HepG2 (cell line): ENCODE results near the gene HELZ. TPM values are rescaled to one million over a fixed set of nuclear protein-coding genes. Genes with fewer than 3 reads are reported as not detected.

Experiments used
- ATAC-seq: fragments of 200-7000 bp; cut with Tn5 transposase; 3 replicates; pipeline ENCODE4 v1.9.1; 2020; ENCODE audit warnings: mild to moderate bottlenecking, moderate library complexity
- BruUV-seq: library from RNA; stranded (reverse); fragments of 400-500 nt; replicated peaks from 2 replicates; lab custom pipeline; 2021; lab: Mats Ljungman, UMichigan
- CTCF ChIA-PET: fragments of 300-600 bp; formaldehyde crosslinking; extraction: SDS; loops from one replicate; lab custom pipeline; 2021; ENCODE audit warnings: low total read pairs, inconsistent platforms, low intra/inter-chr PET ratio; lab: Yijun Ruan, JAX
- POLR2A ChIA-PET: fragments of 350-600 bp; sonication (Branson Sonifier 250); formaldehyde crosslinking; loops from one replicate; lab custom pipeline; 2020; ENCODE audit warnings: antibody characterized with exemption, inconsistent platforms; lab: Yijun Ruan, JAX
- DNase-seq: peaks from one replicate; pipeline ENCODE4 v3.0.0-alpha.2; 2015; ENCODE audit warnings: low spot score
- FAIRE-seq: peaks from 3 replicates; lab custom pipeline; 2011; peaks lifted over from hg19 to GRCh38; lab: Jason Lieb, UNC
- H2AFZ ChIP-seq: one replicate; pipeline ENCODE4 v1.6.1; 2011; ENCODE audit warnings: low read length, inconsistent platforms
- H3K27ac ChIP-seq: fragments of 300-600 bp; 3 replicates; pipeline ENCODE4 v1.8.0; 2011; ENCODE audit warnings: mixed run types, mild to moderate bottlenecking, mixed read lengths, low read length, inconsistent platforms; ENCODE audit not compliant: insufficient read depth; ENCODE audit errors: extremely low read length
- H3K27me3 ChIP-seq, 2 experiments: fragments of 200-600 bp in 1 of 2; 2 replicates in 1 of 2; 3 replicates in 1 of 2; pipeline versions ENCODE4 v1.6.0 to v1.8.0; 2011; ENCODE audit warnings: low read length in 2 of 2, mild to moderate bottlenecking in 2 of 2, moderate library complexity in 2 of 2, inconsistent platforms in 1 of 2; ENCODE audit not compliant: insufficient read depth in 2 of 2, control insufficient read depth in 1 of 2
- H3K36me3 ChIP-seq, 2 experiments: fragments of 200-600 bp in 1 of 2; replicated peaks in 1 of 2; 2 replicates in 1 of 2; 3 replicates in 1 of 2; pipeline versions ENCODE4 v1.5.1 to v1.8.0; 2011; ENCODE audit warnings: low read length in 2 of 2, inconsistent platforms in 1 of 2; ENCODE audit not compliant: insufficient read depth in 2 of 2, control insufficient read depth in 1 of 2
- H3K4me1 ChIP-seq: 2 replicates; pipeline ENCODE4 v1.5.1; 2012; ENCODE audit warnings: low read length, inconsistent platforms; ENCODE audit not compliant: insufficient read depth
- H3K4me2 ChIP-seq: 2 replicates; pipeline ENCODE4 v1.6.0; 2011; ENCODE audit warnings: low read depth, low read length, inconsistent platforms
- H3K4me3 ChIP-seq, 3 experiments: fragments of 200-600 bp in 1 of 3; sonication (generic), shearing (Covaris generic) in 1 of 3; replicated peaks in 1 of 3; 2 replicates each; pipeline ENCODE4 v1.5.1; 2011 to 2016; ENCODE audit warnings: low read length in 3 of 3, inconsistent platforms in 2 of 3, low read depth in 2 of 3, mild to moderate bottlenecking in 2 of 3, control low read depth in 1 of 3, mixed read lengths in 1 of 3; ENCODE audit not compliant: insufficient read depth in 1 of 3
- H3K79me2 ChIP-seq: one replicate; pipeline ENCODE4 v1.6.1; 2011; ENCODE audit warnings: low read length, inconsistent platforms; ENCODE audit not compliant: insufficient read depth
- H3K9ac ChIP-seq: 2 replicates; pipeline ENCODE4 v1.6.0; 2011; ENCODE audit warnings: mild to moderate bottlenecking, low read depth, low read length, inconsistent platforms; ENCODE audit not compliant: insufficient read depth
- H3K9me3 ChIP-seq: 2 replicates; pipeline ENCODE4 v1.5.1; 2012; ENCODE audit warnings: mild to moderate bottlenecking, low read length
- H4K20me1 ChIP-seq: 2 replicates; pipeline ENCODE4 v1.6.0; 2011; ENCODE audit warnings: inconsistent platforms, mild to moderate bottlenecking, low read length, moderate library complexity; ENCODE audit not compliant: insufficient read depth
- MED8 ChIP-seq: sonication (generic); formaldehyde crosslinking; IDR thresholded peaks from 2 replicates; pipeline ENCODE4 v1.8.1; 2023; ENCODE audit warnings: mild to moderate bottlenecking, missing genetic modification reagents; ENCODE audit not compliant: insufficient replicate concordance
- MYPOP ChIP-seq: sonication (generic); formaldehyde crosslinking; IDR thresholded peaks from 2 replicates; pipeline ENCODE4 v1.8.1; 2023; ENCODE audit warnings: mild to moderate bottlenecking, moderate library complexity, missing genetic modification reagents
- PITX1 ChIP-seq: sonication (generic); formaldehyde crosslinking; IDR thresholded peaks from 2 replicates; pipeline ENCODE4 v1.5.1; 2020; ENCODE audit warnings: mild to moderate bottlenecking, missing genetic modification reagents
- ZBTB37 ChIP-seq: sonication (generic); formaldehyde crosslinking; IDR thresholded peaks from 2 replicates; pipeline ENCODE4 v1.4.0; 2020; ENCODE audit warnings: mild to moderate bottlenecking, missing genetic modification reagents
- ZNF441 ChIP-seq: sonication (generic); formaldehyde crosslinking; IDR thresholded peaks from 2 replicates; pipeline ENCODE4 v1.7.0; 2021; ENCODE audit warnings: missing genetic modification reagents, borderline replicate concordance
- WGBS: methylation state at CpG from one replicate; pipeline ENCODE4 v1.1.6; 2017; ENCODE audit warnings: low lambda C conversion rate; 5-methylcytosine and 5-hydroxymethylcytosine counted together
- in situ Hi-C: cut with HindIII; loops from 2 replicates; pipeline ENCODE4 v1.10.0; 2017; ENCODE audit warnings: low pct_unique_long_range_greater_than_20kb; ENCODE audit not compliant: extremely low pct_ligation_motif_present
- intact Hi-C: fragments of 100-400 bp; cut with micrococcal nuclease; formaldehyde crosslinking; loops from one replicate; pipeline ENCODE4 v1.10.0; 2022; ENCODE audit not compliant: unreplicated experiment
- polyA plus RNA-seq, 8 experiments: library from polyadenylated mRNA; depleted of rRNA in 3 of 8; stranded (reverse) in 7 of 8; unstranded in 1 of 8; fragments of >200 nt; fragmentation: Illumina TruSeq in 4 of 8; extraction: Trizol in 4 of 8; gene quantifications; 2 replicates each; pipeline versions ENCODE4 v1.2.1 to v1.2.3, GENCODE V29; 2011 to 2016; ENCODE audit warnings: low read depth in 4 of 8, missing spikeins in 1 of 8, mixed read lengths in 1 of 8; ENCODE audit not compliant: insufficient read depth in 1 of 8
- total RNA-seq, 5 experiments: library from RNA; depleted of rRNA; stranded (reverse); fragments of >200 nt; fragmentation: Illumina TruSeq; extraction: Trizol; gene quantifications; 2 replicates each; pipeline ENCODE4 v1.2.3, GENCODE V29; 2016; ENCODE audit warnings: low read depth in 1 of 5
- TF ChIP-seq, protein P1 (sequence below): IDR thresholded peaks from 2 replicates; pipeline ENCODE4 v1.6.1; 2012; ENCODE audit warnings: low read depth, low read length, improper control_type of control experiment
- TF ChIP-seq, protein P2 (sequence below): sonication (generic); formaldehyde crosslinking; IDR thresholded peaks from 2 replicates; pipeline ENCODE4 v1.8.1; 2023; ENCODE audit warnings: mild to moderate bottlenecking, missing genetic modification reagents, borderline replicate concordance
- TF ChIP-seq, protein P3 (sequence below): sonication (generic); formaldehyde crosslinking; IDR thresholded peaks from 2 replicates; pipeline ENCODE4 v1.9.0; 2021; ENCODE audit warnings: missing genetic modification reagents, borderline replicate concordance

The HELZ gene
- total and polyA plus RNA-seq, 2 of the 13 experiments (the other 11 are each of a cell fraction or from before 2014, with no cell fraction given): 35.3 to 52.4 TPM

GRCh38 chr17:67116045-67116575 is 128.9 kb downstream of the HELZ start:
- no peak for ATAC-seq
- FAIRE-seq: no peak
- Histone ChIP-seq H3K9me3 (no peaks in the 10 kb centered on the region), H3K4me3 (no peak overlapping the region), H3K79me2 (no peaks in the 10 kb centered on the region), H4K20me1 (no peaks in the 10 kb centered on the region), H3K9ac (no peak overlapping the region), H3K27ac (no peak overlapping the region), H3K36me3 (peaks cover 18 to 61% of the 10 kb centered on the region in 2 experiments), H3K27me3 (no peaks in the 10 kb centered on the region), H3K4me1 (no peaks in the 10 kb centered on the region), H3K4me2 (no peak overlapping the region), H2AFZ (no peak overlapping the region)
- TF ChIP-seq, protein P1, sequence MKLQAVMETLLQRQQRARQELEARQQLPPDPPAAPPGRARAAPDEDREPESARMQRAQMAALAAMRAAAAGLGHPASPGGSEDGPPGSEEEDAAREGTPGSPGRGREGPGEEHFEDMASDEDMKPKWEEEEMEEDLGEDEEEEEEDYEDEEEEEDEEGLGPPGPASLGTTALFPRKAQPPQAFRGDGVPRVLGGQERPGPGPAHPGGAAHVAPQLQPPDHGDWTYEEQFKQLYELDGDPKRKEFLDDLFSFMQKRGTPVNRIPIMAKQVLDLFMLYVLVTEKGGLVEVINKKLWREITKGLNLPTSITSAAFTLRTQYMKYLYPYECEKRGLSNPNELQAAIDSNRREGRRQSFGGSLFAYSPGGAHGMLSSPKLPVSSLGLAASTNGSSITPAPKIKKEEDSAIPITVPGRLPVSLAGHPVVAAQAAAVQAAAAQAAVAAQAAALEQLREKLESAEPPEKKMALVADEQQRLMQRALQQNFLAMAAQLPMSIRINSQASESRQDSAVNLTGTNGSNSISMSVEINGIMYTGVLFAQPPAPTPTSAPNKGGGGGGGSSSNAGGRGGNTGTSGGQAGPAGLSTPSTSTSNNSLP: peak; percentile 41; the same call in 1 of the 2 replicates
- TF ChIP-seq, protein P2, sequence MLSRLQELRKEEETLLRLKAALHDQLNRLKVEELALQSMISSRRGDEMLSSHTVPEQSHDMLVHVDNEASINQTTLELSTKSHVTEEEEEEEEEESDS: no peak
- ChIA-PET CTCF (no interaction called here), POLR2A (no interaction called here)
- no TSS peak for BruUV-seq
- intact Hi-C loops: no loop called here
- 98% methylated on average over 1 of the region's 1 CpG for WGBS
- DNase-seq: no peak
- in situ Hi-C loops: no loop called here

DNA sequence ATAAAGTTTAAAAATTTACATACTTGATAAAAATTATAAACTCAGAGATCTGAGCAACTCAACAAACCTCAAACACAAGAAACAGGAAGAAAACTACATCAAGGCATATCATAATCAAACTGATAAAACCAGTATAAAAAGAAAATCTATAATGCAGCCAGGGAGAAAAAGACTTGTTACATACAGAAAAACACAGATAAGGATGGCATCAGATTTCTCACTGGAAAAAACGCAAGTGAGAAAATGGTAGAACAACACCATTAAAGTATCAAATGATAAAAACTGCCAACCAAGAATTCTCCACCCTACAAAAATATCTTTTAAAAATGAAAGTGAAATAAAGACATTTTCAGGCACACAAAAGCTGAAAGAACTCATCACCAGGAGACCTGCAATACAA is 129.6 kb downstream of the HELZ start:
- peaks cover 20 to 61% of the 10 kb centered on the region in 2 experiments for H3K36me3 ChIP-seq
- intact Hi-C loops (no loop called here), in situ Hi-C loops (no loop called here)
- no TSS peak for BruUV-seq
- 100% methylated on average over 1 of the region's 1 CpG for WGBS
- H4K20me1 ChIP-seq: no peaks in the 10 kb centered on the region
- ChIA-PET CTCF (no interaction called here), POLR2A (no interaction called here)
- H3K4me1 ChIP-seq: no peaks in the 10 kb centered on the region; the same call in 1 of the 2 replicates
- FAIRE-seq: no peak
- no peaks in the 10 kb centered on the region for H3K9me3 ChIP-seq
- no peak overlapping the region for H3K9ac ChIP-seq
- no peak for DNase-seq
- no peak overlapping the region for H2AFZ ChIP-seq
- H3K4me2 ChIP-seq: no peak overlapping the region
- H3K4me3 ChIP-seq: no peak overlapping the region
- H3K27ac ChIP-seq: no peak overlapping the region
- H3K27me3 ChIP-seq: no peaks in the 10 kb centered on the region
- no peaks in the 10 kb centered on the region for H3K79me2 ChIP-seq
- ATAC-seq: no peak
- TF ChIP-seq MED8 (no peak), ZNF441 (no peak), PITX1 (CRISPR knock-in tag) (no peak), MYPOP (CRISPR knock-in tag) (no peak), ZBTB37 (CRISPR knock-in tag) (no peak)
- TF ChIP-seq, protein P3, sequence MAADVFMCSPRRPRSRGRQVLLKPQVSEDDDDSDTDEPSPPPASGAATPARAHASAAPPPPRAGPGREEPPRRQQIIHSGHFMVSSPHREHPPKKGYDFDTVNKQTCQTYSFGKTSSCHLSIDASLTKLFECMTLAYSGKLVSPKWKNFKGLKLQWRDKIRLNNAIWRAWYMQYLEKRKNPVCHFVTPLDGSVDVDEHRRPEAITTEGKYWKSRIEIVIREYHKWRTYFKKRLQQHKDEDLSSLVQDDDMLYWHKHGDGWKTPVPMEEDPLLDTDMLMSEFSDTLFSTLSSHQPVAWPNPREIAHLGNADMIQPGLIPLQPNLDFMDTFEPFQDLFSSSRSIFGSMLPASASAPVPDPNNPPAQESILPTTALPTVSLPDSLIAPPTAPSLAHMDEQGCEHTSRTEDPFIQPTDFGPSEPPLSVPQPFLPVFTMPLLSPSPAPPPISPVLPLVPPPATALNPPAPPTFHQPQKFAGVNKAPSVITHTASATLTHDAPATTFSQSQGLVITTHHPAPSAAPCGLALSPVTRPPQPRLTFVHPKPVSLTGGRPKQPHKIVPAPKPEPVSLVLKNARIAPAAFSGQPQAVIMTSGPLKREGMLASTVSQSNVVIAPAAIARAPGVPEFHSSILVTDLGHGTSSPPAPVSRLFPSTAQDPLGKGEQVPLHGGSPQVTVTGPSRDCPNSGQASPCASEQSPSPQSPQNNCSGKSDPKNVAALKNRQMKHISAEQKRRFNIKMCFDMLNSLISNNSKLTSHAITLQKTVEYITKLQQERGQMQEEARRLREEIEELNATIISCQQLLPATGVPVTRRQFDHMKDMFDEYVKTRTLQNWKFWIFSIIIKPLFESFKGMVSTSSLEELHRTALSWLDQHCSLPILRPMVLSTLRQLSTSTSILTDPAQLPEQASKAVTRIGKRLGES (CRISPR knock-in tag): no peak
